H1 (cell line): ENCODE measurements around the gene KCNN4. TPM values are rescaled to one million over a fixed set of nuclear protein-coding genes. Genes with fewer than 3 reads are reported as not detected.

Experiments
- CTCF ChIA-PET: fragments of 300-600 bp; sonication (Branson Sonifier 250); formaldehyde crosslinking; loops from one replicate; lab custom pipeline; 2021; ENCODE audit not compliant: partially characterized antibody; lab: Charles Lee
- POLR2A ChIA-PET: fragments of 300-600 bp; sonication (Branson Sonifier 250); formaldehyde crosslinking; loops from one replicate; lab custom pipeline; 2021; ENCODE audit warnings: inconsistent platforms; ENCODE audit not compliant: partially characterized antibody; lab: Charles Lee
- DNase-seq, 2 experiments: peaks; one replicate each; pipeline versions ENCODE4 v3.0.0 to v3.0.0-alpha.2; 2010 to 2022; ENCODE audit warnings: low spot score in 2 of 2, low read depth in 1 of 2, mixed read lengths in 1 of 2
- FAIRE-seq: peaks from 2 replicates; lab custom pipeline; 2011; peaks lifted over from hg19 to GRCh38; lab: Jason Lieb, UNC
- H2AFZ ChIP-seq: 2 replicates; pipeline ENCODE4 v1.8.1; 2012; ENCODE audit warnings: low read length, inconsistent platforms
- H2AK5ac ChIP-seq: 2 replicates; pipeline ENCODE4 v1.6.1; 2013; ENCODE audit warnings: low read depth, low read length
- H2BK120ac ChIP-seq: replicated peaks from 2 replicates; pipeline ENCODE3; 2013; ENCODE audit warnings: low read depth, low read length, inconsistent platforms
- H2BK12ac ChIP-seq: 2 replicates; pipeline ENCODE4 v1.6.1; 2013; ENCODE audit warnings: low read depth, low read length
- H2BK15ac ChIP-seq: 2 replicates; pipeline ENCODE4 v1.6.1; 2013; ENCODE audit warnings: low read length
- H2BK20ac ChIP-seq: 2 replicates; pipeline ENCODE4 v1.6.1; 2013; ENCODE audit warnings: low read length
- H2BK5ac ChIP-seq: 2 replicates; pipeline ENCODE4 v1.6.1; 2013; ENCODE audit warnings: low read depth, low read length
- H3K14ac ChIP-seq: 2 replicates; pipeline ENCODE4 v1.6.1; 2013; ENCODE audit warnings: inconsistent platforms; ENCODE audit not compliant: insufficient read length
- H3K18ac ChIP-seq: 2 replicates; pipeline ENCODE4 v1.6.1; 2013; ENCODE audit warnings: low read length; ENCODE audit errors: extremely low read depth
- H3K23ac ChIP-seq: 2 replicates; pipeline ENCODE4 v1.6.1; 2013; ENCODE audit warnings: inconsistent platforms; ENCODE audit not compliant: insufficient read length
- H3K23me2 ChIP-seq: 2 replicates; pipeline ENCODE4 v1.6.1; 2013; ENCODE audit warnings: low read depth, low read length
- H3K27ac ChIP-seq: 2 replicates; pipeline ENCODE4 v1.6.1; 2011; ENCODE audit warnings: low read depth, low read length, inconsistent platforms
- H3K27me3 ChIP-seq, 4 experiments: replicated peaks in 1 of 4; 1 replicate in 1 of 4; 2 replicates in 3 of 4; pipeline versions ENCODE4 v1.6.1 to v1.8.1; 2011 to 2013; ENCODE audit warnings: low read length in 3 of 4, mild to moderate bottlenecking in 3 of 4, inconsistent platforms in 2 of 4, mixed read lengths in 2 of 4, moderate library complexity in 1 of 4; ENCODE audit not compliant: control insufficient read depth in 3 of 4, insufficient read depth in 3 of 4; ENCODE audit errors: extremely low read depth in 1 of 4
- H3K36me3 ChIP-seq, 4 experiments: 2 replicates each; pipeline versions ENCODE4 v1.6.1 to v1.8.1; 2011 to 2013; ENCODE audit warnings: mild to moderate bottlenecking in 4 of 4, low read length in 3 of 4, moderate library complexity in 2 of 4, control low read depth in 1 of 4, inconsistent platforms in 1 of 4; ENCODE audit not compliant: insufficient read depth in 4 of 4, control insufficient read depth in 2 of 4
- H3K4ac ChIP-seq: replicated peaks from 2 replicates; pipeline ENCODE3; 2013; ENCODE audit warnings: low read length, low read depth, mixed read lengths, inconsistent platforms; ENCODE audit not compliant: insufficient read length
- H3K4me1 ChIP-seq, 4 experiments: replicated peaks in 1 of 4; 1 replicate in 1 of 4; 2 replicates in 3 of 4; pipeline versions ENCODE4 v1.6.1 to v1.8.1; 2011 to 2013; ENCODE audit warnings: low read length in 3 of 4, inconsistent platforms in 2 of 4, mixed read lengths in 1 of 4; ENCODE audit not compliant: insufficient read depth in 4 of 4, control insufficient read depth in 3 of 4
- H3K4me2 ChIP-seq, 2 experiments: 2 replicates each; pipeline versions ENCODE4 v1.6.1 to v1.8.1; 2011 to 2013; ENCODE audit warnings: low read depth in 2 of 2, low read length in 2 of 2, control low read depth in 1 of 2, inconsistent platforms in 1 of 2, mild to moderate bottlenecking in 1 of 2; ENCODE audit not compliant: insufficient read depth in 1 of 2
- H3K4me3 ChIP-seq, 4 experiments: fragments of 200-600, 300-600 bp in 1 of 4; sonication (generic), shearing (Covaris generic), sonication (Bioruptor Twin) in 1 of 4; 2 replicates each; pipeline versions ENCODE4 v1.5.1 to v1.8.1; 2011 to 2016; ENCODE audit warnings: low read length in 4 of 4, low read depth in 3 of 4, control low read depth in 2 of 4, inconsistent platforms in 2 of 4, mild to moderate bottlenecking in 2 of 4, mixed read lengths in 1 of 4, moderate library complexity in 1 of 4; ENCODE audit not compliant: insufficient read depth in 2 of 4; ENCODE audit errors: extremely low read depth in 1 of 4
- H3K56ac ChIP-seq: replicated peaks from 2 replicates; pipeline ENCODE3; 2013; ENCODE audit warnings: low read depth, mild to moderate bottlenecking, mixed read lengths, low read length, inconsistent platforms; ENCODE audit not compliant: insufficient read length
- H3K79me1 ChIP-seq: 2 replicates; pipeline ENCODE4 v1.6.1; 2013; ENCODE audit warnings: low read depth, low read length, control low read depth
- H3K79me2 ChIP-seq, 2 experiments: 2 replicates each; pipeline versions ENCODE4 v1.6.1 to v1.8.1; 2012 to 2013; ENCODE audit warnings: low read length in 2 of 2, mild to moderate bottlenecking in 2 of 2, inconsistent platforms in 1 of 2; ENCODE audit not compliant: insufficient read depth in 2 of 2, control insufficient read depth in 1 of 2
- H3K9ac ChIP-seq, 4 experiments: replicated peaks in 1 of 4; 1 replicate in 1 of 4; 2 replicates in 3 of 4; pipeline versions ENCODE4 v1.6.1 to v1.8.1; 2011 to 2013; ENCODE audit warnings: low read depth in 3 of 4, low read length in 3 of 4, control low read depth in 2 of 4, mild to moderate bottlenecking in 2 of 4, moderate library complexity in 2 of 4, inconsistent platforms in 1 of 4; ENCODE audit errors: extremely low read depth in 1 of 4
- H3K9me3 ChIP-seq, 2 experiments: 2 replicates each; pipeline versions ENCODE4 v1.6.1 to v1.8.1; 2012 to 2013; ENCODE audit warnings: mild to moderate bottlenecking in 2 of 2, moderate library complexity in 2 of 2, control low read depth in 1 of 2, inconsistent platforms in 1 of 2, low read depth in 1 of 2, low read length in 1 of 2, mixed read lengths in 1 of 2; ENCODE audit not compliant: insufficient read depth in 2 of 2
- H4K20me1 ChIP-seq, 2 experiments: replicated peaks in 1 of 2; 2 replicates each; pipeline versions ENCODE3 to v1.8.1; 2011 to 2013; ENCODE audit warnings: inconsistent platforms in 2 of 2, low read length in 2 of 2, mild to moderate bottlenecking in 1 of 2; ENCODE audit not compliant: insufficient read depth in 2 of 2, control insufficient read depth in 1 of 2
- H4K5ac ChIP-seq: 2 replicates; pipeline ENCODE4 v1.6.1; 2013; ENCODE audit warnings: low read length, low read depth, mixed read lengths, inconsistent platforms; ENCODE audit not compliant: insufficient read length
- H4K8ac ChIP-seq: 2 replicates; pipeline ENCODE4 v1.8.0; 2013; ENCODE audit warnings: mild to moderate bottlenecking, moderate library complexity, low read length, inconsistent platforms; ENCODE audit not compliant: insufficient read depth; ENCODE audit errors: extremely low read depth
- H4K91ac ChIP-seq: replicated peaks from 2 replicates; pipeline ENCODE3; 2013; ENCODE audit warnings: low read length, mixed read lengths, inconsistent platforms; ENCODE audit not compliant: insufficient read length
- BCL11A ChIP-seq, 2 experiments: IDR thresholded peaks; one replicate each; pipeline ENCODE4 v1.6.1; 2011; ENCODE audit warnings: low read depth in 2 of 2, low read length in 2 of 2, mild to moderate bottlenecking in 2 of 2
- EP300 ChIP-seq, 2 experiments: IDR thresholded peaks; 1 replicate in 1 of 2; 2 replicates in 1 of 2; pipeline ENCODE4 v1.6.1; 2011 to 2012; ENCODE audit warnings: low read depth in 2 of 2, low read length in 2 of 2, mild to moderate bottlenecking in 2 of 2, borderline replicate concordance in 1 of 2, inconsistent platforms in 1 of 2, moderate library complexity in 1 of 2
- MAFK ChIP-seq: IDR thresholded peaks from 2 replicates; pipeline ENCODE4 v1.6.1; 2012; ENCODE audit warnings: low read depth, mild to moderate bottlenecking, improper control_type of control experiment, low read length
- TBP ChIP-seq: IDR thresholded peaks from 2 replicates; pipeline ENCODE4 v1.6.1; 2011; ENCODE audit warnings: low read depth, low read length, improper control_type of control experiment
- TCF12 ChIP-seq: IDR thresholded peaks from 2 replicates; pipeline ENCODE4 v1.6.1; 2011; ENCODE audit warnings: low read depth, mild to moderate bottlenecking, low read length
- WGBS, 2 experiments: shearing (Covaris generic) in 1 of 2; methylation state at CpG; one replicate each; pipeline versions ENCODE4 v1.1.6 to v1.1.7; 2013 to 2015; ENCODE audit warnings: low lambda C conversion rate in 2 of 2, mixed read lengths in 2 of 2, inconsistent platforms in 1 of 2, low coverage in 1 of 2, missing lambda C conversion rate in 1 of 2; ENCODE audit not compliant: insufficient replicate concordance in 2 of 2, insufficient coverage in 1 of 2, insufficient read length in 1 of 2; ENCODE audit errors: extremely low coverage in 1 of 2, missing lambda C conversion rate in 1 of 2; 5-methylcytosine and 5-hydroxymethylcytosine counted together
- polyA plus RNA-seq, 7 experiments: library from polyadenylated mRNA; depleted of rRNA in 3 of 7; stranded (reverse) in 5 of 7; unstranded in 2 of 7; fragments of >200 nt in 5 of 7; fragments of 200-250 nt in 2 of 7; gene quantifications; 1 replicate in 5 of 7; 2 replicates in 1 of 7; 4 replicates in 1 of 7; pipeline versions ENCODE4 v1.2.1 to v1.2.3, GENCODE V29; 2011 to 2013; ENCODE audit warnings: missing spikeins in 2 of 7, mixed read lengths in 2 of 7
- total RNA-seq: library from RNA; stranded (reverse); fragmentation: NEBNext Ultra II Directional; extraction: Animal tissue kit (Norgen Biotek cat#: 25700); gene quantifications from 2 replicates; pipeline ENCODE4 v1.2.1, GENCODE V29; 2021

Gene KCNN4
- total and polyA plus RNA-seq, 2 of the 8 experiments (the other 6 are each of a cell fraction or from before 2014, with no cell fraction given) = 0.78 to 1.5 TPM

- FAIRE-seq (no peak), DNase-seq (no peak)
- ChIA-PET CTCF (interaction anchor here (0.6 to 37.0 kb wide), 10 partner anchors 9 to 256 kb away, joined by 3 to 703 read pairs (median 3); partner anchors contain the start of genes PLAUR and SMG9), POLR2A (interaction anchor here (5.3 kb wide), 1 partner anchor 22 kb away, joined by 23 read pairs; the partner anchor contains the start of gene SMG9)
- TF ChIP-seq TCF12 (no peak), BCL11A (IDR thresholded peaks at IDR 0.05; ENCODE audit: low read depth in 2 of 2, low read length in 2 of 2) (no peak), EP300 (IDR thresholded peaks at IDR 0.05; ENCODE audit: borderline replicate concordance in 1 of 2, low read depth in 2 of 2, low read length in 2 of 2) (no peak), MAFK (peak; percentile 79), TBP (no peak)
- no peak overlapping the region for H3K14ac ChIP-seq
- no peak overlapping the region for H3K4ac ChIP-seq
- no peak overlapping the region for H2BK12ac ChIP-seq
- H2BK5ac ChIP-seq = no peak overlapping the region
- no peak overlapping the region for H3K27ac ChIP-seq
- H2BK20ac ChIP-seq = no peak overlapping the region
- H3K23ac ChIP-seq = no peak overlapping the region
- H3K36me3 ChIP-seq = no peaks in the 10 kb centered on the region
- H3K79me1 ChIP-seq = no peaks in the 10 kb centered on the region; the same call in 1 of the 2 replicates
- H3K4me3 ChIP-seq = no peak overlapping the region
- H3K23me2 ChIP-seq = peaks cover 9% of the 10 kb centered on the region
- no peak overlapping the region for H2BK15ac ChIP-seq
- no peaks in the 10 kb centered on the region for H3K9me3 ChIP-seq
- no peak overlapping the region for H2AK5ac ChIP-seq
- H4K8ac ChIP-seq = no peak overlapping the region
- H2BK120ac ChIP-seq = no peak overlapping the region
- no peak overlapping the region for H2AFZ ChIP-seq
- H4K5ac ChIP-seq = no peak overlapping the region
- H3K56ac ChIP-seq = no peak overlapping the region
- H3K18ac ChIP-seq = no peak overlapping the region
- 71% methylated on average over 5 of the region's 11 CpGs; no CpG with 5 or more reads in 1 of the 2 experiments for WGBS, 2 experiments
- H3K27me3 ChIP-seq = peaks cover 11 to 35% (median 28%) of the 10 kb centered on the region in 4 experiments
- 0 out of 4 replicates have a peak overlapping the region, but pooled peaks of 1 of the 2 experiments have one; percentile 2 for H3K4me2 ChIP-seq
- H3K9ac ChIP-seq = no peak overlapping the region
- peaks cover 4 to 20% (median 11%) of the 10 kb centered on the region in 4 experiments for H3K4me1 ChIP-seq
- peaks cover 0 to 1% of the 10 kb centered on the region in 2 experiments for H4K20me1 ChIP-seq
- H3K79me2 ChIP-seq = no peaks in the 10 kb centered on the region
- no peak overlapping the region for H4K91ac ChIP-seq
These were observed 4.5 kb downstream of the KCNN4 start for GRCh38 chr19:43776286-43776685.
